ENCODE results near the gene SAMD4A. TPM values are rescaled to one million over a fixed set of nuclear protein-coding genes. Genes with fewer than 3 reads are reported as not detected.

The SAMD4A gene
- total and polyA plus RNA-seq, 10 donors: 2.3 to 31.0 (median 21.2) TPM

DNA sequence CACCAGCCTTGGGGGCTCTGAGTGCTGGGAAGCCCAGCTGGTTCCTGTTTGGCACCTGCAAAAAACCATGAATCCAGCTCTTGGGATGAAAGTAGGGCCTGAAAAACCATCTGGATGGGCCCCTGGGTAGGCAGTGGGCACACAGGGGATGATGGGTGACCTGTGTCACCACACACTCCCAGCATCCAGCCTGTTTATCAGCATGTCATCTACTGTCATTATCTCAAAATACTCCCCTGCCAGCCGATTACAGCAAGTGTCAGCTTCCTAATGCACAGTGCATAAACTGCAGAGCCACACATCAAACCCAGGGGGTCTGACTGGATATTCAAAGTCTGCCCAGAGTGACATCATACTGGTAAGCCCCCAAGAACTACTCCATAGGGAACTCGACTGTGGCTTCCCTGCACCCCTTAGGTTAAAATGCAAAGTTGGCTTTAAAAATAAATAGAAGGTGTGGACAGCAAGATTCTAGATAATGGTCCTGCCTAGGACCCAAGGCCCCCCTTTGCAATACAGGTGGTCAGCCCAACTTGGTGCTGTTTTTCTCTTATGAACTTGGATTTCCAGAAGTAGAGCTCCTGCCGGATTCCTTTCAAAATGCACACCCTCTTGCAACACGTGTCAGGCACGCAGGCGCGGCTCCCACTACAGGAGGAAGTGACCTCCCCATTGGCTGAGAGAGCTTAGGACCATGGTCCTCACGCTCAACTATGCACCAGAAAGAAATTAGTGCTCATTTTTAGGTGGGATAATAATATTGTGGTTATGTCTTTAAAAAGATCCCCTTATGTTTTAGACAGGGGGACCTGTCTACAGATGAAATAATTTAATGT lies 241.6 kb downstream of the SAMD4A start:
- TF ChIP-seq, protein P1, sequence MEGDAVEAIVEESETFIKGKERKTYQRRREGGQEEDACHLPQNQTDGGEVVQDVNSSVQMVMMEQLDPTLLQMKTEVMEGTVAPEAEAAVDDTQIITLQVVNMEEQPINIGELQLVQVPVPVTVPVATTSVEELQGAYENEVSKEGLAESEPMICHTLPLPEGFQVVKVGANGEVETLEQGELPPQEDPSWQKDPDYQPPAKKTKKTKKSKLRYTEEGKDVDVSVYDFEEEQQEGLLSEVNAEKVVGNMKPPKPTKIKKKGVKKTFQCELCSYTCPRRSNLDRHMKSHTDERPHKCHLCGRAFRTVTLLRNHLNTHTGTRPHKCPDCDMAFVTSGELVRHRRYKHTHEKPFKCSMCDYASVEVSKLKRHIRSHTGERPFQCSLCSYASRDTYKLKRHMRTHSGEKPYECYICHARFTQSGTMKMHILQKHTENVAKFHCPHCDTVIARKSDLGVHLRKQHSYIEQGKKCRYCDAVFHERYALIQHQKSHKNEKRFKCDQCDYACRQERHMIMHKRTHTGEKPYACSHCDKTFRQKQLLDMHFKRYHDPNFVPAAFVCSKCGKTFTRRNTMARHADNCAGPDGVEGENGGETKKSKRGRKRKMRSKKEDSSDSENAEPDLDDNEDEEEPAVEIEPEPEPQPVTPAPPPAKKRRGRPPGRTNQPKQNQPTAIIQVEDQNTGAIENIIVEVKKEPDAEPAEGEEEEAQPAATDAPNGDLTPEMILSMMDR (IDR thresholded peaks at IDR 0.05 in 8 of 11, conservative IDR thresholded peaks at IDR 0.05 in 3 of 11): no peak
- no peak overlapping the region for H3K27ac ChIP-seq
- intact Hi-C loops (cut with DNase I; ENCODE audit: low total_unique reads): no loop called here
- H3K4me3 ChIP-seq: no peak overlapping the region
- no peaks in the 10 kb centered on the region for H3K9me3 ChIP-seq
- H3K27me3 ChIP-seq (replicated peaks in 1 of 7): peaks cover 0 to 5% (median 0%) of the 10 kb centered on the region in 7 donors
- no peak for DNase-seq
- peaks cover 3 to 11% (median 6%) of the 10 kb centered on the region in 6 donors for H3K4me1 ChIP-seq
- H3K36me3 ChIP-seq: no peaks in the 10 kb centered on the region
- WGBS, 5 donors: 67 to 82% (median 77%) methylated on average over 8 of the region's 8 CpGs

DNA sequence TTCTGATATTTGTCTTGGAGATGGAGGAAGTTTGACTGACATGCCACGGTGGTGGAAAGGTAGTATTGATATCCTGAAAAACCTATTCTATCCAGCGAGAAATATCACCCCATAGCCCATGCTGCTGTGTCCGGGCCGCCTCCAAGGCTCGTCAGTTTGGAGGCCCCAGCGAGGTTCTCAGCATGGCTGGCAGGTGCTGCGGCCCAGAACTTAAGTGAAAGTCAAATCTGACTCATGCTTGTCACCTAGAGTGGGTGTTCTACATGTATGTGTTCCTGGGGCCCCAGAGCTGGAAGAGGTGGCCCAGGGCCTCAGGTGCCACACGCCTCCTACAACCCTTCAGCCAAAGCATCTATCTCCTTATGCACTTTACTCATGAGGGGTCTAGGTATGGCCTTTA lies 242.8 kb downstream of the SAMD4A start:
- intact Hi-C loops (cut with DNase I; ENCODE audit: low total_unique reads): no loop called here
- Histone ChIP-seq H3K36me3 (no peaks in the 10 kb centered on the region), H3K9me3 (no peaks in the 10 kb centered on the region), H3K4me1 (peaks cover 3 to 11% (median 6%) of the 10 kb centered on the region in 6 donors), H3K4me3 (no peak overlapping the region), H3K27ac (no peak overlapping the region), H3K27me3 (replicated peaks in 1 of 7) (peaks cover 0 to 2% (median 0%) of the 10 kb centered on the region in 7 donors)
- no peak for TF ChIP-seq POLR2A (IDR thresholded peaks at IDR 0.05)
- WGBS, 5 donors: 83 to 91% (median 86%) methylated on average over 8 of the region's 8 CpGs
- no peak for DNase-seq

DNA sequence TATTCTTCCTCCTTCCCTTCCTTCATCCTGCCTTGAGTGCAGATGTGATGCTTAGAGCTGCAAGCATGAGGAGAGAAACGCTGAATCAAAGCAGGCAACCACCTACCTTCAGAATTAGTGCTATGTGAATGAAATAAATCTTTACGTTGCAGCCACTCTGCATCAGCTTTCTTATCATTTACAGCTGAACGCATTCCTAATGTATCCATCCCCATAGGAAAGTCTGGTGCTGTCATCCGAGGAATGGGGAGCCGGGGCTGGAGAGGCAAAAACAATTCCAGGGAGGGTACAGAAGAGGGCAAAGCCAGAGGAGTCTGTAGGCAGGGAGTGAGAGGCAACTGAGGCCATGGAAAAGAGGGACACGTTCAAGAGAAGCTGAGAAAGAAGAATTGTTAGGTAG lies 245.7 kb downstream of the SAMD4A start:
- no peak for DNase-seq

DNA sequence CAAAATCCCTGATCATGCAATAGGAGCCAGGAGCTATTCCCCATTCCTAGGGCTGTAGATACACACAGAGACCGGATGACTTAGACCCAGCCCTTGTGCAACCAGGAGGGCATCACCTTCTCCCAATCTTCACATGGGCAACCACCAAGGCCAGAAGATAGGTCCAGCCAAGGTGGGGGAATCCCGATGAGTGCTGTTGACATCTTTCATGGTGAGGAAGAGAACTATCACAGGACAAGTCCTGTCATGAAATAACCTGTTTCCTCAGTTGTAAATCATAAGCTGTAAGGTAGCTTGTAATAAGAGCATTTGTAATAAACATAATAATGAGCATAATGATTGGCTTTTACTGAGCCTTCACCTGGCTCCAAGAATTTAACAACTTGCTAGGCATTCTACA lies 246.2 kb downstream of the SAMD4A start:
- no peaks in the 10 kb centered on the region for H3K9me3 ChIP-seq
- no peaks in the 10 kb centered on the region for H3K4me1 ChIP-seq
- no peaks in the 10 kb centered on the region for H3K36me3 ChIP-seq
- intact Hi-C loops (cut with DNase I; ENCODE audit: low total_unique reads): no loop called here
- TF ChIP-seq POLR2A (IDR thresholded peaks at IDR 0.05): no peak
- TF ChIP-seq, protein P1 (IDR thresholded peaks at IDR 0.05 in 8 of 11, conservative IDR thresholded peaks at IDR 0.05 in 3 of 11): no peak
- TF ChIP-seq POLR2AphosphoS5 (IDR thresholded peaks at IDR 0.05): no peak
- no peaks in the 10 kb centered on the region for H3K27me3 ChIP-seq (replicated peaks in 1 of 7)
- DNase-seq: no peak
- WGBS, 5 donors: 78 to 100% (median 93%) methylated on average over 1 to 2 of the region's 2 CpGs
- no peak overlapping the region for H3K4me3 ChIP-seq
- H3K27ac ChIP-seq: no peak overlapping the region

More for the DNA sequence above, 245.7 kb downstream of the SAMD4A start:
- no peak overlapping the region for H3K27ac ChIP-seq
- intact Hi-C loops (cut with DNase I; ENCODE audit: low total_unique reads): no loop called here
- WGBS, 5 donors: 83 to 93% (median 84%) methylated on average over 6 of the region's 6 CpGs
- TF ChIP-seq POLR2A (IDR thresholded peaks at IDR 0.05): no peak
- TF ChIP-seq, protein P1 (IDR thresholded peaks at IDR 0.05 in 8 of 11, conservative IDR thresholded peaks at IDR 0.05 in 3 of 11): no peak
- TF ChIP-seq POLR2AphosphoS5 (IDR thresholded peaks at IDR 0.05): no peak
- H3K9me3 ChIP-seq: no peaks in the 10 kb centered on the region
- no peak overlapping the region for H3K4me3 ChIP-seq
- no peaks in the 10 kb centered on the region for H3K36me3 ChIP-seq
- no peaks in the 10 kb centered on the region for H3K27me3 ChIP-seq (replicated peaks in 1 of 7)
- H3K4me1 ChIP-seq: no peaks in the 10 kb centered on the region
